CD4-positive, alpha-beta T cell treated with Interferon alpha-2 for 1 hour (primary cell): ENCODE results near the gene ZDHHC13.

Source experiments
- DNase-seq, 2 donors: peaks; one replicate each; pipeline ENCODE4 v3.0.0-alpha.2; 2020 to 2022

Gene ZDHHC13

GRCh38 chr11:19173004-19173689 is 56.2 kb downstream of the ZDHHC13 start:
- no peak for DNase-seq

GRCh38 chr11:19173964-19174638 is 57.1 kb downstream of the ZDHHC13 start:
- no peak for DNase-seq

GRCh38 chr11:19176629-19177186 is 59.7 kb downstream of the ZDHHC13 start:
- no peak for DNase-seq

GRCh38 chr11:19181531-19182261 is 64.7 kb downstream of the ZDHHC13 start:
- DNase-seq, result no peak

GRCh38 chr11:19183646-19184045 is 66.7 kb downstream of the ZDHHC13 start:
- no peak for DNase-seq

- DNase-seq, result no peak
Measured at GRCh38 chr11:19185036-19185435, 68.1 kb downstream of the ZDHHC13 start.

- no peak for DNase-seq
Measured at GRCh38 chr11:19185516-19186052, 68.6 kb downstream of the ZDHHC13 start.

GRCh38 chr11:19187114-19187832 is 70.3 kb downstream of the ZDHHC13 start:
- no peak for DNase-seq

GRCh38 chr11:19187833-19188258 is 70.9 kb downstream of the ZDHHC13 start:
- no peak for DNase-seq

- DNase-seq, result no peak
Measured at GRCh38 chr11:19191530-19192169, 74.7 kb downstream of the ZDHHC13 start.

- no peak for DNase-seq
Measured at GRCh38 chr11:19193916-19194315, 76.9 kb downstream of the ZDHHC13 start.

GRCh38 chr11:19194620-19195308 is 77.8 kb downstream of the ZDHHC13 start:
- DNase-seq, result no peak

GRCh38 chr11:19196432-19196831 is 79.5 kb downstream of the ZDHHC13 start:
- DNase-seq, result no peak

- DNase-seq, result no peak
Measured at GRCh38 chr11:19199048-19199447, 82.1 kb downstream of the ZDHHC13 start.

- no peak for DNase-seq
Measured at GRCh38 chr11:19199771-19200170, 82.8 kb downstream of the ZDHHC13 start.

- DNase-seq, result no peak
Measured at GRCh38 chr11:19200410-19201201, 83.6 kb downstream of the ZDHHC13 start.

- DNase-seq, result no peak
Measured at GRCh38 chr11:19201737-19202605, 85.0 kb downstream of the ZDHHC13 start, which contains the start of gene CSRP3. TSS of gene CSRP3 (minus strand) at chr11:19201983. CDS start at chr11:19192448, 9,535 bp downstream.

- DNase-seq, result no peak
Measured at GRCh38 chr11:19204836-19205235, 87.9 kb downstream of the ZDHHC13 start.

GRCh38 chr11:19208181-19208580 is 91.2 kb downstream of the ZDHHC13 start:
- no peak for DNase-seq
